ENCODE data around the gene PTHLH. TPM values are rescaled to one million over a fixed set of nuclear protein-coding genes. Genes with fewer than 3 reads are reported as not detected.

The PTHLH gene
- total and polyA plus RNA-seq, 2 donors from 2014 or later: 0.72 TPM; not detected in 1

DNA sequence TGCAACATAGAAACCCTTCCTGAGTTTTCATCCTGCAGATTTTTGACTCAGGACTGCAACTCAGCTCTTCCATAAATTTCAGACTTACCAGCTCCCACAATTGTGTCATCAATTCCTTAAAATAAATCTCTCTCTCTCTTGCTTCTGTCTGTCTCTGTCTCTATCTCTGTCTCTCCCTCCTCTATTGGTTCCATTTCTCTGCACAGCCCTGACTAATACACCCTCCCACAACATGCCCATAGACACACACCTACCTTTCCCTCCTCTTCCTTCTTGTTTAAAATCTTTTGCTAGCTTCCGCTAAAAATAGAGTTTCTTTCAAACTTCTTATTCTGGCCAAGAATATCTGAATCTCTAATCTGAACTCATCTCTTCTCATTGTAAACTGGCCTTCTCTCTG lies 22.9 kb upstream of the PTHLH start:
- H3K27ac ChIP-seq (ENCODE audit: low read depth in 2 of 2, low read length in 2 of 2): no peak overlapping the region
- H3K9ac ChIP-seq (ENCODE audit: low read length in 3 of 3): no peak overlapping the region
- peaks cover 0 to 5% (median 0%) of the 10 kb centered on the region in 3 donors for H3K9me3 ChIP-seq (ENCODE audit: control insufficient read depth in 2 of 3, insufficient read depth in 1 of 3, low read length in 3 of 3)
- H3K4me3 ChIP-seq (ENCODE audit: low read length in 3 of 3): no peak overlapping the region
- no peak for FAIRE-seq
- H3K36me3 ChIP-seq (ENCODE audit: control insufficient read depth in 2 of 3, insufficient read depth in 3 of 3, low read length in 3 of 3): no peaks in the 10 kb centered on the region
- H3K27me3 ChIP-seq (ENCODE audit: control insufficient read depth, insufficient read depth, low read length): no peaks in the 10 kb centered on the region
- intact Hi-C loops (cut with DNase I): no loop called here
- DNase-seq: no peak
- H3K4me1 ChIP-seq (ENCODE audit: control insufficient read depth in 2 of 3, insufficient read depth in 2 of 3, low read depth in 1 of 3, low read length in 3 of 3): no peaks in the 10 kb centered on the region
- TF ChIP-seq, protein P1, sequence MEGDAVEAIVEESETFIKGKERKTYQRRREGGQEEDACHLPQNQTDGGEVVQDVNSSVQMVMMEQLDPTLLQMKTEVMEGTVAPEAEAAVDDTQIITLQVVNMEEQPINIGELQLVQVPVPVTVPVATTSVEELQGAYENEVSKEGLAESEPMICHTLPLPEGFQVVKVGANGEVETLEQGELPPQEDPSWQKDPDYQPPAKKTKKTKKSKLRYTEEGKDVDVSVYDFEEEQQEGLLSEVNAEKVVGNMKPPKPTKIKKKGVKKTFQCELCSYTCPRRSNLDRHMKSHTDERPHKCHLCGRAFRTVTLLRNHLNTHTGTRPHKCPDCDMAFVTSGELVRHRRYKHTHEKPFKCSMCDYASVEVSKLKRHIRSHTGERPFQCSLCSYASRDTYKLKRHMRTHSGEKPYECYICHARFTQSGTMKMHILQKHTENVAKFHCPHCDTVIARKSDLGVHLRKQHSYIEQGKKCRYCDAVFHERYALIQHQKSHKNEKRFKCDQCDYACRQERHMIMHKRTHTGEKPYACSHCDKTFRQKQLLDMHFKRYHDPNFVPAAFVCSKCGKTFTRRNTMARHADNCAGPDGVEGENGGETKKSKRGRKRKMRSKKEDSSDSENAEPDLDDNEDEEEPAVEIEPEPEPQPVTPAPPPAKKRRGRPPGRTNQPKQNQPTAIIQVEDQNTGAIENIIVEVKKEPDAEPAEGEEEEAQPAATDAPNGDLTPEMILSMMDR (IDR thresholded peaks at IDR 0.05; ENCODE audit: borderline replicate concordance, extremely low read depth, insufficient read depth): no peak

DNA sequence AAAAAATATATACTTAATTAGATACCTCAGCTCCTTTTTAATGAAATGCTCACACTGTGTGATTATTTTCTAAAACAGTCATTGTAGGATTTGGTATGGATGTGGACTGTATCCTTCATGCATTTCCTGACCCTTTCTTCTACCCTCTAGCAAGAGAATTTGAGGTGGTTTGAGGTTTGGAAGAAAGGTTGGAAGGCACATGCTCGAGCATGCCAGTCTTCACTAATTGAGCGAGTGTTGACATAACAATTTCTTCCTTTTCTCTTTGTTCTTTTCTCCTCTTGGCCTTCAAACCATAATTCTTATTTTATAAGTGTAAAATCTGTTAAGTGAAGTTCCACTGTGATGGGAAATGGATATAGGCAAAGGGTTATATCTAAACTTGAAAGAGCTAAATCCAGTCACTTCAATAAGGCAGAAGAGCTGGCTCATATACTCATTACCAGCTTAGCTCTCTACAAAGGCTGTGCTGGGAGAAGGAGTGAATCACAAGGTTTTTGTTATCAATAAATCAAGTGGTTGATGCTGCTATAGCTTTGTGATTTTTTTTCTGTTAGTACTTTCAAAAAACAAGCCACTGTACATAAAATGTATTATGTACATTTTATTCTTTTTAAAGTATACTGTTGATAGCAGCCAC lies 16.2 kb upstream of the PTHLH start:
- no peaks in the 10 kb centered on the region for H3K4me1 ChIP-seq (ENCODE audit: control insufficient read depth in 2 of 3, insufficient read depth in 2 of 3, low read depth in 1 of 3, low read length in 3 of 3)
- no peaks in the 10 kb centered on the region for H3K27me3 ChIP-seq (ENCODE audit: control insufficient read depth, insufficient read depth, low read length)
- TF ChIP-seq, protein P1 (IDR thresholded peaks at IDR 0.05; ENCODE audit: borderline replicate concordance, extremely low read depth, insufficient read depth): no peak
- H3K36me3 ChIP-seq (ENCODE audit: control insufficient read depth in 2 of 3, insufficient read depth in 3 of 3, low read length in 3 of 3): no peaks in the 10 kb centered on the region
- FAIRE-seq (no peak), DNase-seq (no peak)
- no peak overlapping the region for H3K4me3 ChIP-seq (ENCODE audit: low read length in 3 of 3)
- intact Hi-C loops (cut with DNase I): no loop called here
- no peak overlapping the region for H3K27ac ChIP-seq (ENCODE audit: low read depth in 2 of 2, low read length in 2 of 2)
- no peak overlapping the region for H3K9ac ChIP-seq (ENCODE audit: low read length in 3 of 3)
- H3K9me3 ChIP-seq (ENCODE audit: control insufficient read depth in 2 of 3, insufficient read depth in 1 of 3, low read length in 3 of 3): peaks cover 0 to 5% (median 0%) of the 10 kb centered on the region in 3 donors

DNA sequence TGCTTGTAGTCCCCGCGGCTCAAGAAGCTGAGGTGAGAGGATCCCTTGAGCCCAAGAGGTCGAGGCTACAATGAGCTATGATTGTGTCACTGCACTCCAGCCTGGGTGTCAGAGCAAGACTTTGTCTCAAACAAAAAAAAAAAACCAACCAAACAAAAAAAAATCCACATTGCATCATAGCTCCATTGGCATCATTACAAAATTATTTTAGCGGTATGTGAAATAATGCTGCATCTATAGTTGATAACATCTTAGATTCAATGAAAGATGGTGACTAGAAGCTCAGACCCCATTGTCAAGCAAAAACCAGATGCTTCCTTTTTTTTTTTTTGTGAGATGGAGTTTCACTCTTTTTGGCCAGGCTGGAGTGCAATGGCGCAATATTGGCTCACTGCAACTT lies 14.8 kb upstream of the PTHLH start:
- intact Hi-C loops (cut with DNase I): no loop called here

More for the DNA sequence above, 14.8 kb upstream of the PTHLH start:
- Histone ChIP-seq H3K27me3 (ENCODE audit: control insufficient read depth, insufficient read depth, low read length) (no peaks in the 10 kb centered on the region), H3K36me3 (ENCODE audit: control insufficient read depth in 2 of 3, insufficient read depth in 3 of 3, low read length in 3 of 3) (no peaks in the 10 kb centered on the region), H3K4me3 (ENCODE audit: low read length in 3 of 3) (no peak overlapping the region), H3K9ac (ENCODE audit: low read length in 3 of 3) (no peak overlapping the region), H3K4me1 (ENCODE audit: control insufficient read depth in 2 of 3, insufficient read depth in 2 of 3, low read depth in 1 of 3, low read length in 3 of 3) (no peaks in the 10 kb centered on the region), H3K27ac (ENCODE audit: low read depth in 2 of 2, low read length in 2 of 2) (no peak overlapping the region), H3K9me3 (ENCODE audit: control insufficient read depth in 2 of 3, insufficient read depth in 1 of 3, low read length in 3 of 3) (peaks cover 0 to 5% (median 0%) of the 10 kb centered on the region in 3 donors)
- TF ChIP-seq, protein P1 (IDR thresholded peaks at IDR 0.05; ENCODE audit: borderline replicate concordance, extremely low read depth, insufficient read depth): no peak
- DNase-seq (no peak), FAIRE-seq (no peak)

Measured in kidney (tissue), 14 donors.